ENCODE results near the gene ASTN2.

DNA sequence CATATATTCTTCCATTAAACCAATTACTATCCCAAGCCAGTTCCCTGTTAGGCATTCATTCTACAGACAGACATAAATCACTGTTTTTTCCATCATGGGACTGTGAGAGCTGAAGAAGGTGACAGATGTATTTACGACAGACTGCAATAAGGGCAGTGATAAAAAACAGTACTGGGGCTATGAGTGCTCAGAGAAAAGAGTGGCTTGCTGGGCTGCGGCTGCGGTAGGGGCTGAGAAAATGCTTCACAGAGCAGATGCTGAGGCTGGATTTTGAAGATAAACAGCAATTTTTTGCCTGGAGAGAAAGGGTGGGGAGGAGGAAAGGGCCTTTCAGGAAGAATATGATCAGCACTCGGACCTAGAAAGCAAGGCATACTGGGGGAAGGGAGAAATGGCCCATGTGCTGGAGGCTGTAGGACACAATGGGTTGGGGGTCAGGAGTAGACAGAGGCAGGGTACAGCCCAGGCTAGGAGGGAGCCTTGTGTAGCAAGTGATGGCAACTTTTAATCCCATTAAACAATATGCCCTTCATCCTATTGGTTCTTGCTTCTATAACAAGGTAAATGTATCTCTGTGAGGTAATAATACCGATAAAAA lies 279.3 kb downstream of the ASTN2 start:
- TF ChIP-seq EZH2phosphoT487 (IDR thresholded peaks at IDR 0.05; ENCODE audit: borderline replicate concordance, low read length), result no peak
- TF ChIP-seq, protein P1, sequence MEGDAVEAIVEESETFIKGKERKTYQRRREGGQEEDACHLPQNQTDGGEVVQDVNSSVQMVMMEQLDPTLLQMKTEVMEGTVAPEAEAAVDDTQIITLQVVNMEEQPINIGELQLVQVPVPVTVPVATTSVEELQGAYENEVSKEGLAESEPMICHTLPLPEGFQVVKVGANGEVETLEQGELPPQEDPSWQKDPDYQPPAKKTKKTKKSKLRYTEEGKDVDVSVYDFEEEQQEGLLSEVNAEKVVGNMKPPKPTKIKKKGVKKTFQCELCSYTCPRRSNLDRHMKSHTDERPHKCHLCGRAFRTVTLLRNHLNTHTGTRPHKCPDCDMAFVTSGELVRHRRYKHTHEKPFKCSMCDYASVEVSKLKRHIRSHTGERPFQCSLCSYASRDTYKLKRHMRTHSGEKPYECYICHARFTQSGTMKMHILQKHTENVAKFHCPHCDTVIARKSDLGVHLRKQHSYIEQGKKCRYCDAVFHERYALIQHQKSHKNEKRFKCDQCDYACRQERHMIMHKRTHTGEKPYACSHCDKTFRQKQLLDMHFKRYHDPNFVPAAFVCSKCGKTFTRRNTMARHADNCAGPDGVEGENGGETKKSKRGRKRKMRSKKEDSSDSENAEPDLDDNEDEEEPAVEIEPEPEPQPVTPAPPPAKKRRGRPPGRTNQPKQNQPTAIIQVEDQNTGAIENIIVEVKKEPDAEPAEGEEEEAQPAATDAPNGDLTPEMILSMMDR (IDR thresholded peaks at IDR 0.05; ENCODE audit: low read depth, low read length, poor library complexity, severe bottlenecking), result no peak

Data from DOHH2 (cell line).